ENCODE data around the gene HOMER1.
"Not testable (repeated sequence)": the region's sequence is repeated elsewhere in the genome, so short reads cannot be mapped to it uniquely, and the experiment has no call there.

Gene HOMER1

DNA sequence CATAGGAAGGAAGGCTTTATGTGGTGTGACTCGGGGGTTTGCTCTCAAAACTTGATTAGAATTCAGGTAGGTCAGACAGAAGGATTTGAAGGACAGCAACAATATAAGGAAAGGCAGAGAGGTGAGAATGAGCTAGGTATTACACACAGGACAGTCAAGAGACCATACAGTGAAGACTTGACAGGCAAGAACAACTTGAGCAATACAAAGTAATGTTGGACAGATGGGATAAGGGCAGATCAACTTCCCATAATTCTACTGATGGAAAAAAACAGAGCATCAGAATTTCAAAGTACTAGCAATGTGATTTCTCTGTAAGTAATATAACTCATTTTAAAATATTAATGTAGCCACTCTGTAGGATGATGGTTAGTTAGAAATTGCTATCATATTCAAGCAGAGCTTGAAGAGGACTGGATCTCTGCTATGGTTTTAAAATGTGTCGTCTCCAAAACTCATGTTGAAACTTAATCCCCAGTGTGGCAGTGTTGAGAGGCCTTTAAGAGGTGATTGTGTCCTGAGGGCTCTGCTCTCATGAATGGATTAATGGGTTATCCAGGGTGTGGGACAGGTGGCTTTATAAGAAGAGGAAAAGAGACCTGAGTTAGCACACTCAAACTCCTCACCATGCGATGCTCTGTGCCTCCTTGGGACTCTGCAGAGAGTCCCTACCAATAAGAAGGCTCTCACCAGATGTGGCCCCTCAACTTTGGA is 22.4 kb upstream of the HOMER1 start:
- ATAC-seq (replicated peaks) (no peak), DNase-seq (no peak)
- H3K36me3 Mint-ChIP-seq (ENCODE audit: insufficient read depth): no peaks in the 10 kb centered on the region
- no peak overlapping the region for H3K27ac Mint-ChIP-seq
- peaks cover 9 to 21% of the 10 kb centered on the region in 2 donors for H3K27me3 Mint-ChIP-seq
- no peak overlapping the region for H3K4me3 Mint-ChIP-seq
- H3K4me1 Mint-ChIP-seq (ENCODE audit: low read depth in 2 of 2): no peaks in the 10 kb centered on the region
- no peaks in the 10 kb centered on the region for H3K9me3 Mint-ChIP-seq

DNA sequence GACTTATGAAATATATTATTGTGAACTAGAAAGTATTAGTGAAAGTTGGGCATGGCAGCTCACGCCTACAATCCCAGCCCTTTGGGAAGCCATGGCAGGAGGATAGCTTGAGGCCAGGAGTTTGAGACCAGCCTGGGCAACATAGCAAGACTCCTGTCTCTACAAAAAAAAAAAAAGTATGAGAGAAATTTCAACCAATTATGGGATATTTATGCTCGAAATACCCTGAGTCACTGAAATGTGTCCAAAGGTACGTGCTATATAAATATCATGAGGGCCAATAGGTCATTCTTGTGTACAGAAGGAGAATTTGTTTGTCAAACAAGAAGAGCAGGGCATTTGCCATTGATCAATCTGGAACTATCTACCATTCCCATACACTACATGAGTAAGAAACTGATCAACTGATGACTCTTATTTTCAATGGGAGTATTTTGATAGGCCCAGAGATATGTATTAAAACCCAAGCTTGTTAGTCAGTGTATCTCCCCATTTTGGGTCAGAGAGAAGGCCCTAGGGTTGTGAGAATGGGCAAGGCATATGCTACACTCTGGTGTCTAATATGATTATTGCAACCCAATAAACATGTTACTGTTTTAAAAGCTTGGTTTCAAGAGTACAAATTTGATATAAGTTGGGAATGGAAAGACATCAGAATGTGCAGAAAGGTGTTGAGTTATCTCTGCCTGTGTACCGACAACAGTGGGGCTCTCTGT is 21.7 kb upstream of the HOMER1 start:
- DNase-seq (no peak), ATAC-seq (replicated peaks) (no peak)
- no peak overlapping the region for H3K27ac Mint-ChIP-seq
- no peaks in the 10 kb centered on the region for H3K36me3 Mint-ChIP-seq (ENCODE audit: insufficient read depth)
- H3K9me3 Mint-ChIP-seq: no peaks in the 10 kb centered on the region
- no peaks in the 10 kb centered on the region for H3K4me1 Mint-ChIP-seq (ENCODE audit: low read depth in 2 of 2)
- no peak overlapping the region for H3K4me3 Mint-ChIP-seq
- peaks cover 9 to 21% of the 10 kb centered on the region in 2 donors for H3K27me3 Mint-ChIP-seq

DNA sequence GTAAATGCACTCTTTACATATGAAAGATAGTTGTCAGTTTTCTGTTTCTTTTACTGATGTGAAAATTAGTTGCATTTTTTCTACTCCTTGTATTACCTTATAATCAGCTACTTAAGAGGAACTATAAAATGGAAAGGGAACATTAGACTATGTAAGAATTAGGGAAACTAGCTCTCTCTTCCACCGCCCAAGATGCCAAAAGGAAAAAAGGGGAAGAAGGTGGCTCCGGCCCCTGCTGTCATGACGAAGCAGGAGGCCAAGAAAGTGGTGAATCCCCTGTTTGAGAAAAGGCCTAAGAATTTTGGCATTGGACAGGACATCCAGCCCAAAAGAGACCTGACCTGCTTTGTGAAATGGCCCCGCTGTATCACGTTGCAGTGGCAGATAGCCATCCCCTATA is 15.2 kb upstream of the HOMER1 start:
- ATAC-seq (replicated peaks) (no peak), DNase-seq (no peak)
- Mint-ChIP-seq H3K36me3 (ENCODE audit: insufficient read depth) (no peaks in the 10 kb centered on the region), H3K27ac (no peak overlapping the region), H3K4me1 (ENCODE audit: low read depth in 2 of 2) (no peaks in the 10 kb centered on the region), H3K9me3 (no peaks in the 10 kb centered on the region), H3K4me3 (no peak overlapping the region), H3K27me3 (peaks cover 8 to 13% of the 10 kb centered on the region in 2 donors)

DNA sequence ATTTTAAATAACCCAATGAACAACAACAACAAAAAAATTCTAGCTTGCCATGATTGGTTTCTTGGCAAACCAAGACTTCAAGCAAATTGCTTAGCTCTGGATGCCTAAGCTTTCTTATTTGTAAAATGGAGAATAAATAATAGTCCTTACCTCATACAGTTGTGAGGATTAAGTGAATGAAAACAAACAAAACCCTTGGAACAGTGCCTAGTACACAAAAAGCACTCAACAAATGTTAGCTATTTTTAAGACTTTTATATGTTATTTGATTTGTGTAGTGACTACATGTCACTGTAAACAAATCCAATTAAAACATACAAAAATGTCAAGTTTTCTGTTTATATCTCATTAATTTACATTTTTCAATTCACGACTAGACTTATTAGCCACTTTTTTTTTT is 13.5 kb upstream of the HOMER1 start:
- H3K4me3 Mint-ChIP-seq: no peak overlapping the region
- H3K4me1 Mint-ChIP-seq (ENCODE audit: low read depth in 2 of 2): no peaks in the 10 kb centered on the region
- H3K27me3 Mint-ChIP-seq: peaks cover 15 to 23% of the 10 kb centered on the region in 2 donors
- H3K27ac Mint-ChIP-seq: no peak overlapping the region
- H3K9me3 Mint-ChIP-seq: no peaks in the 10 kb centered on the region
- no peak for ATAC-seq (replicated peaks)
- no peak for DNase-seq
- H3K36me3 Mint-ChIP-seq (ENCODE audit: insufficient read depth): no peaks in the 10 kb centered on the region

DNA sequence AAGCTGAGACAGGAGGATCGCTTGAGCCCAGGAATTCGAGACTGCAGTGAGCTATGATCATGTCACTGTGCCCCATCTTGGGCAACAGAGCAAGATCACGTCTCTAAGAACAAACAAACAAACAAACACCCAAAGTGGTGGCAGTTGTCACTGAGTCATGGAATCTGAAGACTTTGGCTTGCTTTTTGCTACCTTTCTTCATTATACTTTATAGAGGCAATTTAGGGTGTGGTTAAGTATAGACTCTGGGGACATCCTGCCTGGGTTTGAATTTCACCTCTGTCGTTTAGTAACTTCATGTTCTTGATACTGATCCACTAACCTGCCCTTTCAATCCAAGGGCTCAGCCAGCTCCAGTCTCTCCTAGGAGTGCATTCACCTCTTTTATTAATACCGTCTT is 13.0 kb upstream of the HOMER1 start:
- peaks cover 17 to 23% of the 10 kb centered on the region in 2 donors for H3K27me3 Mint-ChIP-seq
- H3K36me3 Mint-ChIP-seq (ENCODE audit: insufficient read depth): no peaks in the 10 kb centered on the region
- H3K9me3 Mint-ChIP-seq: no peaks in the 10 kb centered on the region
- ATAC-seq (replicated peaks) (no peak), DNase-seq (no peak)
- no peak overlapping the region for H3K4me3 Mint-ChIP-seq
- H3K4me1 Mint-ChIP-seq (ENCODE audit: low read depth in 2 of 2): no peaks in the 10 kb centered on the region
- no peak overlapping the region for H3K27ac Mint-ChIP-seq

DNA sequence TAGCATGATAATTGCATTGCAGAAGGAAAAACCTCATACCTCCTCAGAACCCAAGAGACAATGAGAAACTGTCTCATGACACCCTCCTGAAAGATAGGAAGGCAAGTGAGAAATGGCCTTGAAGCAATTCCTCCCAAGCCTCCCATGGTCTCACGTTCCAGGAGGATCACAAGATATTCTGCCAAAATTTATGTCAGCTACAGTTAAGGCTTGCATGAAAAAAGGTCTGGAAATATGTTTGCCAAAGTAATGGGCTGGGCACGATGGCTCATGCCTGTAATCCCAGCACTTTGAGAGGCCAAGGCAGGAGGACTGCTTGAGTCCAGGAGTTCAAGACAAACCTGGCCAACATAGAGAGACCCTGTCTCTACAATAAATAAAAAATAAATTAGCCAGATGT is 12.6 kb upstream of the HOMER1 start:
- no peak overlapping the region for H3K27ac Mint-ChIP-seq
- no peak overlapping the region for H3K4me3 Mint-ChIP-seq
- ATAC-seq (replicated peaks) (no peak), DNase-seq (no peak)
- peaks cover 17 to 23% of the 10 kb centered on the region in 2 donors for H3K27me3 Mint-ChIP-seq
- H3K9me3 Mint-ChIP-seq: no peaks in the 10 kb centered on the region
- no peaks in the 10 kb centered on the region for H3K36me3 Mint-ChIP-seq (ENCODE audit: insufficient read depth)
- no peaks in the 10 kb centered on the region for H3K4me1 Mint-ChIP-seq (ENCODE audit: low read depth in 2 of 2)

DNA sequence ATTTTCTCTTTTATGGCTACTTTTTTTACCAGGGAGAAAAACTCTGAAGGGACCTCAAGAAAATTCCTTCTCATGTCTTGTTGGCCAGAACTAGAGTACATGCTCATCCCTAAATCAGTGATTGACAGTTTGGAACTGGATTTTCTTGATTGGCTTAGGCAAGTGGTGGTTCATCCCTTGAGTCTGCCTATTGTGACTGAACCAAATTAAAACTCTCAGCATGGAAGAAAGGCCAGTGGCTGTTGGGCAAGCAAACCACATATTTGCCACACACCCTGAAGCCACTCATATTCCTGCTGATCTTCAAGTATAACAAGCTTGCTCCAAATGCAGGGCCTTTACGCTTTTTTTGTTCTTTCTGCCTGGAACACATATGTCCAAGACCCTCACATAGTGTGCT is 7.2 kb upstream of the HOMER1 start:
- H3K4me1 Mint-ChIP-seq (ENCODE audit: low read depth in 2 of 2): no peaks in the 10 kb centered on the region
- H3K27ac Mint-ChIP-seq: no peak overlapping the region
- DNase-seq (no peak), ATAC-seq (replicated peaks) (no peak)
- no peak overlapping the region for H3K4me3 Mint-ChIP-seq
- no peaks in the 10 kb centered on the region for H3K9me3 Mint-ChIP-seq
- H3K27me3 Mint-ChIP-seq: peaks cover 9 to 23% of the 10 kb centered on the region in 2 donors
- H3K36me3 Mint-ChIP-seq (ENCODE audit: insufficient read depth): no peaks in the 10 kb centered on the region

DNA sequence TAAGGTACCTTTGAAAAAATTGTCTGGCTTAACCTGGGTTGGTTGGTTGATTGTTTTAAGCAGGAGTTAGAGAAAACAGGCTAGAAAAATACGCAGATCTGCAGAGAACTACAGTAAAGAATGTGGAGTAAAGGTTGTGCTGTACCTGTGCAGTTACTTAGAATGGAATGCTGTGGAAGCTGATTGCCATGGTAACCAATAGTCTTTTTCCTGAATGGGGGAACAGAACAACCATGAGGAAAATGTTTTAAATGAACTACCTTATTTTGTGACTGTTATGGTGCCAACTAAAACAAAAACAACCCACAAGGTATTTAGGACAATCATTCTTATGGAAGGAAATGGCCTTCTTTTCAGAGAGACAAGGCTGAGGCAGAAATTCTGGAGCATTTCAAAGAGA is 4.8 kb upstream of the HOMER1 start:
- Mint-ChIP-seq H3K4me3 (no peak overlapping the region), H3K36me3 (ENCODE audit: insufficient read depth) (peaks cover 10% of the 10 kb centered on the region), H3K4me1 (ENCODE audit: low read depth in 2 of 2) (peaks cover 5 to 7% of the 10 kb centered on the region in 2 donors), H3K27me3 (peaks cover 7 to 9% of the 10 kb centered on the region in 2 donors), H3K27ac (no peak overlapping the region), H3K9me3 (no peaks in the 10 kb centered on the region)
- ATAC-seq (replicated peaks): no peak
- DNase-seq: no peak

DNA sequence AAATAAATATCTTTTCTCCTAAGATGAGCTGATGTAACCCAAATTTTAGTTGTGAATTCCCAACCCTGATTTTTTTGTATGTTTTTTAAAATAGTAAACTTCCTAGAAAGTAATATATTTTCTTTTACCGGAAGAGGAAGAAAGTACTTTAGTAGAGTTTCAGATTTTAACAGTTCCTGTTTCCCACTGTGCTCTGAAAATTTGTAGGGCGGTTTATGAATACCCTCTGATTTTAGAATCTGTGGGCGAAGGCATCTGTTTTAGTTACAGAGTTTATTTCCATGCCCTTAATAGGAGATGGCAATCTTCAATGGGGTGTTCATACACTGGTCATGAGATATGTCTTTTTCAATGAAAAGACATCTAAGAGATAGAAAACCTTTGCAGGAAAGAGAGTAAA is 3.7 kb upstream of the HOMER1 start:
- Mint-ChIP-seq H3K4me1 (ENCODE audit: low read depth in 2 of 2) (peaks cover 12 to 14% of the 10 kb centered on the region in 2 donors), H3K27ac (no peak overlapping the region), H3K9me3 (no peaks in the 10 kb centered on the region), H3K36me3 (ENCODE audit: insufficient read depth) (peaks cover 18% of the 10 kb centered on the region), H3K4me3 (no peak overlapping the region), H3K27me3 (peaks cover 0 to 4% of the 10 kb centered on the region in 2 donors)
- no peak for DNase-seq
- ATAC-seq (replicated peaks): no peak

DNA sequence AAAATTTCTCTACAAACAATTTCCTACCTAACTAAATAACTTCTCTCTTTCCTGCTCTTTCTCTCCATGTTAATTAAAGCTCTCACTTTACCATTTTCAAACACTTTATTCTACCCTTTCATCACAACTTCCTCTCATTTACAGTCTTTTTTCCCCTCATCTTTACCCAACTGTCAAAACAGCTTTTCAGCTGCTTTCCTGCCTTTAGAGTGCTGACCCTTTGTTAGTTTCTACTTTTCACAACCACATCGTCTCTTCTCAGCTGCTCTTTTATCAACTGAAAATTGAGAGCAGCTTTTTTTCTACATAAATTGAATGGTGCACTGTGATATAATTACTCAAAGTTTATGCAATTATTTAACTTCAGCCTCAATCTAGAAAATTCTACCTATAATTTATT is 3.1 kb upstream of the HOMER1 start:
- no peak overlapping the region for H3K4me3 Mint-ChIP-seq
- no peaks in the 10 kb centered on the region for H3K9me3 Mint-ChIP-seq
- H3K4me1 Mint-ChIP-seq (ENCODE audit: low read depth in 2 of 2): peaks cover 13 to 15% of the 10 kb centered on the region in 2 donors
- DNase-seq (no peak), ATAC-seq (replicated peaks) (no peak)
- H3K27ac Mint-ChIP-seq: no peak overlapping the region
- peaks cover 18% of the 10 kb centered on the region for H3K36me3 Mint-ChIP-seq (ENCODE audit: insufficient read depth)
- no peaks in the 10 kb centered on the region for H3K27me3 Mint-ChIP-seq

DNA sequence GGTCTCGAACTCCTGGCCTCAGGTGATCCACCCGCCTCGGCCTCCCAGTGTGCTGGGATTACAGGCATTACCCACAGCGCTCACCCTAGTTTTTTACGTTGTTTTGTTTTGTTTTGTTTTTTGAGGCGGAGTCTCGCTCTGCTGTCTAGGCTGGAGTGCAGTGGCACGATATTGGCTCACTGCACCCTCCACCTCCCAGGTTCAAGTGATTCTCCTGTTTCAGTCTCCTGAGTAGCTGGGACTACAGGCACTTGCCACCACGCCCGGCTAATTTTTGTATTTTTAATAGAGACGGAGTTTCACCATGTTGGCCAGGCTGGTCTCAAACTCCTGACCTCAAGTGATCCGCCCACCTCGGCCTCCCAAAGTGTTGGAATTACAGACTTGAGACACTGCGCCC is 2.4 kb upstream of the HOMER1 start:
- H3K27me3 Mint-ChIP-seq; ATAC-seq (replicated peaks); H3K9me3 Mint-ChIP-seq; H3K4me3 Mint-ChIP-seq; H3K27ac Mint-ChIP-seq; DNase-seq: not testable (repeated sequence)
- Mint-ChIP-seq H3K4me1 (ENCODE audit: low read depth in 2 of 2) (peaks cover 13 to 15% of the 10 kb centered on the region in 2 donors), H3K36me3 (ENCODE audit: insufficient read depth) (peaks cover 18% of the 10 kb centered on the region)

DNA sequence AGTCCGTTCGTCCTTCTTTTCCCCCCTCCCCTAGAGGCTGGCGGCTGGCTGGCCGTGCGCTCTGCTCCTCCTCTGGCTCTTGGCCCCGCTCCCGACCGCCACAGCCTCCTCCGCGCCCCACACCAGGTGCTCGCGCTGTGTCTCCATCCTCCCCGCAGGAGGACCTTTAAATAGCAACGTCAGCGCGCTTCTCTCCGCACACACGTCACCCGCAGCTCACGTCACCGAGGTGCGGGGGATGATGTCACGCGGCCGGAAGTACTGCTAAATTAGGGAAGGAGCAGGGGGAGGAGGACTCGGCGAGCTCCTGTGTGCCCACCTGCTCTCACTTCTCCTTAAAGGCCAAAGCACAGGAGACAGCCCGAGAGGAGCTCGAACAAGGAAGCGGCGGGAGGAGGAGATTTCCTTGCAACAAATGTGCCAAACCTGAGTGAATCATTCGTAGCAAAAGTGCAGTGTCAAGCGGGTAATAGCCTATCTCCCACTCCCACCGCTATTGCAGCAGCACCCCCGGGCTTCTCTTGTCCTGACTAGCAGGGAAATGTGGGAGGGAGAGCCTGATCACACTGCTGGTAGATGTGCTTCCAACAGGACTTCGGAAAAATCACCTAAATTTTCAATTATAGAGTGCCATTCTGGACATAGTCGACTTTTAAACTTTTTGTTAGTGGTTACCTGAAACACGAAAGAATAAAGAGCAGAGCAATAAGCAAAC is 614 bp upstream of the HOMER1 start:
- Mint-ChIP-seq H3K36me3 (ENCODE audit: insufficient read depth) (peaks cover 18% of the 10 kb centered on the region), H3K9me3 (no peaks in the 10 kb centered on the region), H3K4me1 (ENCODE audit: low read depth in 2 of 2) (peaks cover 13 to 15% of the 10 kb centered on the region in 2 donors), H3K4me3 (peak overlapping the region; percentile 94), H3K27me3 (no peaks in the 10 kb centered on the region), H3K27ac (peak overlapping the region; percentile 98 to 99)
- peak; percentile 83 for ATAC-seq (replicated peaks)
- DNase-seq: peak; percentile 88 to 91 (median 89)

DNA sequence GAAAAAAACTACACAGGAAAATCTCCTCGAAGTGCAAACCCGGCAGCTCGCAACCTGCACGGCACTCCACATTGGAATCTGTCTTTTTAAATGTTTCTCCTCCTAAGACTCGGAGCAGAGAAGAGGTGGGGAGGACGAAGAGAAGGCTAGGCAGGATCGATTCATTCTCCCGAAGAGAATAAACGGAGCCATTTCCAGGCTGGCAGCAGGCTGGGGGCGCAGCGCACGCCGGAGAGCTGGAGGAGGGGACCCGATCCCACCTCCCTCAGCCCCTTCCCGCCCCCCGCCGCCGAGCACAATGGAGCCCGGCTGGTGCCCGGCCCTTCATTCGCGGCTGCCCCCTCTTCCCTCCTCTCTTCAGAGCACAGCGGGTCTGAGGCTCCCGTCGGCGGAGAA is 628 bp downstream of the HOMER1 start:
- Mint-ChIP-seq H3K4me1 (ENCODE audit: low read depth in 2 of 2) (peaks cover 13 to 15% of the 10 kb centered on the region in 2 donors), H3K27ac (peak overlapping the region; percentile 98 to 99), H3K36me3 (ENCODE audit: insufficient read depth) (peaks cover 18% of the 10 kb centered on the region), H3K27me3 (no peaks in the 10 kb centered on the region), H3K4me3 (peak overlapping the region; percentile 94), H3K9me3 (no peaks in the 10 kb centered on the region)
- DNase-seq (peak in 1 of 3 experiments; percentile 4), ATAC-seq (replicated peaks) (no peak)
